ENCODE measurements around the gene RFXANK.
A peak's percentile ranks its signal among the peaks of the same experiment; 100 is the strongest.
"Not testable (repeated sequence)": the region's sequence is repeated elsewhere in the genome, so short reads cannot be mapped to it uniquely, and the experiment has no call there.

RFXANK gene, protein sequence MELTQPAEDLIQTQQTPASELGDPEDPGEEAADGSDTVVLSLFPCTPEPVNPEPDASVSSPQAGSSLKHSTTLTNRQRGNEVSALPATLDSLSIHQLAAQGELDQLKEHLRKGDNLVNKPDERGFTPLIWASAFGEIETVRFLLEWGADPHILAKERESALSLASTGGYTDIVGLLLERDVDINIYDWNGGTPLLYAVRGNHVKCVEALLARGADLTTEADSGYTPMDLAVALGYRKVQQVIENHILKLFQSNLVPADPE

DNA sequence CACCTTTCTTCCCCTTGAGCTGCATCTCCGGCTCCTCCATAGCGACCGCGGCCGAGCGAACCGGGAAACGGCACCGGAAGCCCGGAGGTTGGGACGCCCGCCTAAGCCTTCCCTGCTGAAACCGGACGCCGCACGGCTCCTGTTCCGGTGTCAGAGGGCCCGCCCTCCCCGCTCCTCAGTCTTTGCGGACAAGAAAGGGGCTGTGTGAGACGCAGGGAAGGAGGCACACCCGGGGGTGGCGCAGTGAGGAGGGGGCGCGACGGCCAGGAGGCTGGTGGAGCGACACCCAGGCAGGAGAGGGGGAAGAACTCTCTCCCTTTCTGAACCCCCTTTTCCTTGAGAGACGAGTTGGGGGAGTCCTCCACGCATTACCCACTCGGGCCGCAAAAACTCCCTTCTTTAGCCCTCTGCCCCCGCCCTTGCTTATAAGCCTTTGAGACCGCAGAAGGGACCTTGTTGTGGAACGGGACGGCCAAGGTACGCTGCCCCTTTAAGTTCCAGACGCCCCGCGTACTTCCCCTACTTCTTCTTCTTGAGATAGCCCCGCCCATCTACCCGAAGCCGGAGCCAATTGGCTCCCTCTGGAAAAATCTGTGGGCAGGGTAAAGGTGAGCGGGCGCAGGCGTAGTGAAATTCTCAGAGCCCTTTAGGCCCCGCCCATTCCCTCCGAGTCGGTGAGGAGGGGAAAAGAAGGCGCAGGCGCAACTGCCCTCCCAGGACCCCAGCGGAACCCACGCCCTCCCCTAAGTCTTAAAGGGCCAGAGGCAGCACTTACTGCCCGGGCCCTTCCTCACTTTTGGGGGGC, at the start of gene RFXANK, which contains the start of gene BORCS8:
RFXANK (plus strand) TSS at position 181 of the 805 bp plus-strand sequence. CDS start 1,689 bp downstream, outside the sequence.
BORCS8 (minus strand) TSS at position 75 of the 805 bp plus-strand sequence; CDS start at position 40, 35 bp downstream.
- peak; percentile 95 to 97 for DNase-seq (ENCODE audit: low read depth in 2 of 2)

DNA sequence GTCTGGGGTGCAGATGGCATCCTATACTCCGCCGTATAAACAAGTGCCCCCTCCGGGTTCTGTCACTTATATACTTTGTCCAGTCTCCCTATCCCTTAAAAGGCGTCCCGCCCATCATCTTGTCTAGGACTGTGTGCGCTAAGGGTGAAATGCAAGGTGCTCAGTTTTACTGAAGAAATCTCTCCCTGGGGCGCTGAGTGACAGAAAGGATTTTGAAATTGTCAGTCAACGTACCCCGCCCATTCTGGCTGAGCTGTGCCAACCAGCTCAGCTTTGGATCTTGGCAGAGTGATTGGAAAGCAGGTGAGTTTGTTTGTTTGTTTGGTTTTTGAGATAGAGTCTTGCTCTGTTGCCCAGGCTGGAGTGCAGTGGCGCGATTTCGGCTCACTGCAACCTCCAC, 49.7 kb upstream of the RFXANK start:
- no peak for DNase-seq (ENCODE audit: low read depth in 2 of 2)

DNA sequence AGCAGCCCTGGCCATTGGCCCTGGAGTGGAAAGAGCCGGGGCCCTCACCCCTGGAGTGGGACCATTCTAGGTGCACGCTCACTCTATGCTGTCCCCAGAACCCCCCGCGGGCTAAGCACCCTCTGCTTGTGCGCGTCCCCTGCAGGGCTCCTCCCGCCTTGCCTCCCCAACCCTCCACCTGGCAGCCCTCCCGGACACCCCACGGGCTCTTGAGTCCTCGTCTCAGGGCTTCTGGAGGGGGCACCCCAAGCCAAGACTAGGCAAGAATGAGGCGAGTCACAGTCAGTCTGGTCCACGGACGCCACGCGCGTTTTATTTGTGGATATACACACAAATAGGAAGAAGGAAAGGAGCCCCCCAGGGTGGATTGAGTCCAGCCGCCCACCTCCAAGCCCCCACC, 46.8 kb upstream of the RFXANK start:
- DNase-seq (ENCODE audit: low read depth in 2 of 2) = no peak

DNA sequence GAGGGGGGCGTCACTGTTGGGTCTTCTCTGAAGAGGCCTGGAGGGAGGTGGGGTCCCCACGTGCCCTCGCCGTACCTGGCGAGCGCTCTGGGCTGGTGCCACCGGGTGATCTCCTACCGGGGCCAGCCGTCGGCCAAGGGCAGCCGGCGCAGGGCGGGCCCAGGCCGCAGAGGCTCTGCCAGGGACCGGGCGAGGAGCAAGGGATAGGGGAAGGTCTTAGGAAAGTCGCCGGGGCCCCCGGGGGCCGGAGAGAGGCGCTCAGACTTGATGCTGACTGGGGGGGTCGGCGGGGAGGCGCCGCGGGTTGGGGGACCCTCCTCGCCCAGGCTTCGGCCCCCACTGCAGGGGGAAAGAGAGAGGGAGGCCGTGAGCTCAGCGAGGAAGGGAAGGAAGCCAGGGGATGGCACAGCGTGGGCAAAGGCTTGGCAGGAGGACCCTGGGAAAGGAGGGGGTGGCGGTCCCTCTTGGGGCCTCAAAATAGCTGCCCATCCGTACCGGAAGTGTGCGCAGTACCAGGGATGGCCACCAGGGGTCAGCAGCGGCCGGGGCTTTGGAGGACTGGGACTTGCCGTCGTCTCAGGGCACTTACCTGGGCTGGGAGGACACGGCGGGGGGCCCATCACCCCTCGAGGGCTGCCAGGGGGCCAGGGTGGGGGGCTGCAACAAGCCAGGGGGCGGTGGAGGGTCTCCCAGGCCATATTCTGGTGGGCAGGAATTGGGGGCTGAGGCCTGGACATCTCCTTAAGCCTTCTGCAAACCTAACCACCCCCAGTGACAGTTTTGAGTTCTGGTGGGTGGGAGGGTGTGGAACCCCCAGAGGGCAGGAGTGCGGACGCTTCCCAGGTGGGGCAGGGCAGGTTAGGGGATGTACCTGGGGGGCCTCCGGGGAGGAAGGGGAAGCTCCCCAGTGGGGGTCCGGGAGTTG, 46.1 kb upstream of the RFXANK start:
- DNase-seq (ENCODE audit: low read depth in 2 of 2) = peak; percentile 82 to 87

DNA sequence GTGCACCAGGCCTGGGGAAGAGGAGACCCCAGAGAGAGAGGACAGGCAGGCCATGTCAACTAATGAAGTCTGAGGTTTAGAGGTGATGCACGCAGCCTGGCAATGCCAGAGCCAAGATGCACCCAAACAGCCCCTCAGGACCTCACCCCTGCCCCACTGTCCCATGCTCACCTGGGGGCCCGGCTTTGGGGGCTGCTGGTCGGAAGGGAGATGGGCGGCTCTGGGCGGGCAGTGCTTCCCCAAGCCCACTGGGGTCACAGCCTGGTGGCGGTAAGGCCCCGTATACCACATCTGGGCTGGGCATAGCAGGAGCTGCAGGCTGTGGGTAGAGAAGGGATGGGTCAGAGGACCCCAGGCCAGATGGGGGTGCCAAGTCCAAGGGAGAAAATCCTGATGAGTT, 45.2 kb upstream of the RFXANK start:
- DNase-seq (ENCODE audit: low read depth in 2 of 2) = no peak

DNA sequence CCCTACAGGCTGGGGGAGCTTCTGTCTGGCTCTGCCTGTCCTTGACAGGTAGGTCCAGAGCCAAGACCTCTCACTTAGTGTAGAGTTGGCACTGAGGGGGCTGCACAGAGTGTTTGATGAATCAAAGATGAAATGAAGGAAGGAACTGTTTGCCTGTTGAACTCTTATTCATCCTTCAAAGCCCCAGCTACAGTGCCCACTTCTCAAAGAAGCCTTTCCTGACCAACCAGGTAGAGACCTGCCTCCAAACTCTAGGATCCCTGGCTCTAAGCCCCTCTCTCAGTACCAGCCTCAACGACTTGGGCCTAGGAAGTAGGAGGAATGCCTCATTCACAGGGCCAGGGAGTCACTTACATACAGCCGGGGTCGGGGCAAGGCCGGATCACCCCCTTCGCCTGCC, 44.7 kb upstream of the RFXANK start:
- no peak for DNase-seq (ENCODE audit: low read depth in 2 of 2)

DNA sequence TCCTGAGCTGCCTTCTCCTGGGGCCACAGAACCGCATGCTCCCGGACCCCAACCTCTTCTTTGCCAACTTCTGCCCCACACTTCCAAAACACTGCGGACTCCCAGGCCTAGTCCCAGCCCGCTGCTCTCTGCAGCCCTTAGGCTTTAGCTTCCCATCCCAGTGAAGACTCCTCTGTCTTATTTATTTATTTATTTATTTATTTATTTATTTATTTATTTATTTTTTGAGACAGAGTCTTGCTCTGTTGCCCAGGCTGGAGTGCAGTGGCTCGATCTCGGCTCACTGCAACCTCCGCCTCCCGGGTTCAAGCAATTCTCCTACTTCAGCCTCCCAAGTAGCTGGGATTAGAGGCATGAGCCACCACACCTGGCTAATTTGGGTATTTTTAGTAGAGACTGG, 43.6 kb upstream of the RFXANK start:
- not testable (repeated sequence) for DNase-seq (ENCODE audit: low read depth in 2 of 2)

DNA sequence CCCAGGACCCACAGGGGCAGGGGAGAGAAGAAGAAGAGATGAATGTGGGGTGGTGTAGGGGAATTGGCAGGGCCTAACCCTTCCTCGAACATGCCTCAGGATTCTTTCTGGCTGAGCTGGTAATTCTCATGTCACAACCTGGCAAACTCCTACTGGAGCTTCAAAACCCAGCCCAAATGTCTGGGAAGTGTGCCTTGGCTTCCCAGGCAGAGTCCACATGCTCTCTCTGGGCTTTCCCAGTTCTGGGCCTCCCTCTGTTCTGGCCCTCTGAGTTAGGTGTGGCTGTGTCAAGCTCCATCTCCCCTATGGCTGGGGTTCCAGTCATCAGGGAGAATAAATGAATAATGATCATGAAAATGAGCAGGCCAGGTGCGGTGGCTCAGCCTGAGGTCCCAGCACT, 42.6 kb upstream of the RFXANK start:
- DNase-seq (ENCODE audit: low read depth in 2 of 2) = no peak

DNA sequence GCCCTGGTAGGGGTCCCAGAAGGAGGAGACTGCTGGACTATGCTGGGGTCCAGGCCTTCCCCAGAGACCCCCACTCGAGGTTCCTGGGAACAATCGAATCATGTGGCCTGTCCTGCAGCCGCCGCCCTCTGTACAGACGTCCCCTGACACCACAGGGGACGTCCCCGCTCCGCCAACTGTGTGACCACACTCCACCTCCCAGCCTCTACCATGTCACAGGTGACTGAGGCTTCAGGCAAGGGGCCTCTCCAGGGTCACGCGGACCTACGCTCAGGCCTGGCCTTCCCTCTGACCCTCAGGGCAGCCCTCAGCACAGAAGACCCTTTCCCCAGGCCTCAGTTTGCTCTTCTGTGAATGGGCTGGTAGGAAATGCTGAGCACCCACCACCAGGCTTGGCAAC, 40.6 kb upstream of the RFXANK start:
- no peak for DNase-seq (ENCODE audit: low read depth in 2 of 2)

DNA sequence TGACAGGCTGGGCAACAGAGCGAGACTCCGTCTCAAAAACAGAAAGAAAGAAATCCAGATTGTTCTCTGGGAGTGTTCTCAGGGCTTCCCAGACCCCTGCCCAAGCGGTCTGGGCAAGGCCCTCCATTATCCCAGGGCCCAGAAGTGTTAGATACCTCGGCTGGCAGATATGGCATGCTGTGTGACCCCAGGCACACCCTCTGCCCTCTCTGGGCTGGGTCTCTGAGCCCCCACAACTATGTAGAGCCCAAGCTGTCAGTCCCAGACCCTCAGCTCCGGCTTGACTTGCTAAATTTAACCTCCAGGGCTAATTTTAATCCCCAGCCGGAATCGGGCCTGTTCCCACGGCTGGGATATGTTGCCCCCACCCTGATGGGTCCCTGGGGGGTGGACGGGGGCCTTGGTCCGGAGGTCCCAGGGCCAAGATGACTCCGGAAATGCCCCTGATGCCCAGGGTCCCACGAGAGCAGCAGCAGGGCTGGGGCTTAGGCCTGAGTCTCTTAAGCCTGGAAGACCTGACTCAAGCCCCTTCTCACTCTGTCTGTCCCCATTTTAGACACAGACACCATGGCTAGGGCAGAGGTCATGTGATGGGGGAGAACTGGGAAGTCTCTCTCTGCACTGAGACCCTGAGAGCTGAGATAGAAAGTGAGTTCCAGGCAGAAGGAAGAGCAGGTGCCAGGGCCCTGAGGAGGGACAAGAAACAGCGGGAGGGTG, 39.2 kb upstream of the RFXANK start:
- DNase-seq (ENCODE audit: low read depth in 2 of 2) = no peak

DNA sequence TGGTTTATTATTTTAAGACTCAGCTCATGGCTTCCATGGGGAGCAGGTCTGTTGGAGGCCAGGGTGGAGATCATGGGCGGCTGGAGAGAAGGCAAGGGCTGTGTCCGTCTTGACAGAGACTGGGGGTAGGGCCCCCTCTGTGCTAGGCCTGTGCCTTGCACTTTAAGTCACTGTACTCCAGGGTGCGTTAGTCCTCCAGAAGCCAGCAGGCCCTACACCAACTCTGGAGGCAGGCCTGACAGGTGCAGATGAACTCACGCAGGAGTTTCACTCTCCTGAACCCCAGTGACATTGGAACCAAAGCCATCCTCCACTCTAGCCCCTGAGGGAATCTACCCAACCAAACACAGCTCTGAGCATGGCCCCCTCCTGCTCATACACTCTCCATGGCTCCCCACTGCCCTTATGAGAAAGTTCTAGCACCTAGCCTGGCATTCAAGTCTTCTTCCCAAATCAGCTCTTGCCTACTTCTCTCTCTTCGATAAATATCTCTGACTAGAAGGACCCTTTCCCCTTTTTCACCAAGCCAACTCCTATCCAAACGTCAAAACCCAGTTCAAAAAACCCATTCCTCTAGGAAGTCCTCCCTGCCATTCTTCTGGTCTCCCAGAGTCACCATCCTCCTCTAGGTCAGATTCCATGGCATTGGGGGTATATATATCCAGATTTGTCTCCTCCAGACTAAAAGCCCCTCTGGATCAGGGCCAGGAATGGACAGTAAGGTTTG, 37.1 kb upstream of the RFXANK start:
- no peak for DNase-seq (ENCODE audit: low read depth in 2 of 2)

DNA sequence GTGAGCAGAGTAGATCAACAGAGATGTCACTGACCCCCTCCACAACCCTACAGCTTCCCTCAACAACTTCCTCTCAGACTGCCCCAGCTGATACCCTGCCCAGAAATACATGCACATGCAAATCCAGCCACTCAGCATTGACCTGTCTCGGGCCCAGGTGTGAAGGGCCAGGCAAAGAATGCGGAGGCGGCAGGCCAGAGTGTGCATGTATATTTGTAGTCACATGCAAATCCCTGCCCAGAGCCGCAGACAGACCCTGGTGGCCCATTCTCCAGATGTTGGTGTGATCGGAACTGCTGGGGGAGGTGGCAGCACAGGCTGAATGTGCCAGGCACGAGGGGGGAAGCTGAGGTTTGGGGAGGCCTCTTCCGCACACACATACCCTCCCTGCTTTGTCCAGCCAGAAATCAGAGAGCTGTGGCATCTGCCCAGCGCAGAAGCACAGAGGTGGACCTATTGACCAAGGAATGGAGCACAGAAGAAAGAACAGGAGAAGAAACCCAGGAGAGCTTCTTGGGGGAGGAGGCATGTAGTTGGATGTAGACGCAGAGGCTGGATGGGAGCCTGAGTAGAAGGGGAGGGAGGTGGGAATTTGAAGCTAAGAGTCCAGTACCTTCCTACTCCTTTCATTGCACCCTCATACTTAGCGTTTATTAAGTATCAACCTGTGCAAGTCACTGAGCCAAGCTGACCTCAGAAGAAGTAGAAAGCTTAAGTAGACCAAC, 36.4 kb upstream of the RFXANK start:
- no peak for DNase-seq (ENCODE audit: low read depth in 2 of 2)

DNA sequence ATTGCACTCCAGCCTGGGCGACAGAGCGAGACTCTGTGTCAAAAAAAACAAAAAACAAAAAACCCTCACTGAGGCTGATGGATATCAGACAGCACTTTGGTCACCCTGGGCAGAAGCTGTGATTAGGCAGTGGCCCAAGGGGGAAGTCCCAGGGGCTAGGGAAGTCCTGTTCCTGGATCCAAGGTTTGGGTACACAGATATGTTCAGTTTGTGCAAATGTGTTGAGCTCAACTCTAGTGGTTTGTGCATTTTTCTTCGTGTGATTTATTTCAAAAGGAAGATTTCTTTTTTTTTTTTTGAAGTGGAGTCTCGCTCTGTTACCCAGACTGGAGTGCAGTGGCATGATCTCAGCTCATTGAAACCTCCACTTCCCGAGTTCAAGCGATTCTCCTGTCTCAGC, 34.2 kb upstream of the RFXANK start:
- DNase-seq (ENCODE audit: low read depth in 2 of 2) = no peak

DNA sequence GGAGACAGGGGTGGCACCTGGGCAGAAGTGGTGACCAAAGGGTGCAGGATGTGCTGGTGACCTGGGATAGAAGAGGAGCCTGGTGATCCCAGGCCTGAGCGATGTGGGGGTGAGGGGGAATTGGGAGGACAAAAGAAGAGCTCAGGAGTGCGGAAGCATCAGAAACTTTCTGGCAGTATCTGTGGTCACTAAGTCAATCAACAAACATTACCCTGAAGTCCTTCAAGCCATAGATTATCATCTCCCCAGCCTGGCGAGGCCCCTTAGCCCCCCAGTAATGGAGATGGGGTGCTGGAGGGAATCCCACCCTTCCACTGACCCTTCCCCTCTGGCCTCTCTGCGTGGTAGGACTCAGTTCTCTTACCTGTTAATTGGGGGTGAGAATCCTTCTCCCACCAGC, 32.5 kb upstream of the RFXANK start:
- no peak for DNase-seq (ENCODE audit: low read depth in 2 of 2)

DNA sequence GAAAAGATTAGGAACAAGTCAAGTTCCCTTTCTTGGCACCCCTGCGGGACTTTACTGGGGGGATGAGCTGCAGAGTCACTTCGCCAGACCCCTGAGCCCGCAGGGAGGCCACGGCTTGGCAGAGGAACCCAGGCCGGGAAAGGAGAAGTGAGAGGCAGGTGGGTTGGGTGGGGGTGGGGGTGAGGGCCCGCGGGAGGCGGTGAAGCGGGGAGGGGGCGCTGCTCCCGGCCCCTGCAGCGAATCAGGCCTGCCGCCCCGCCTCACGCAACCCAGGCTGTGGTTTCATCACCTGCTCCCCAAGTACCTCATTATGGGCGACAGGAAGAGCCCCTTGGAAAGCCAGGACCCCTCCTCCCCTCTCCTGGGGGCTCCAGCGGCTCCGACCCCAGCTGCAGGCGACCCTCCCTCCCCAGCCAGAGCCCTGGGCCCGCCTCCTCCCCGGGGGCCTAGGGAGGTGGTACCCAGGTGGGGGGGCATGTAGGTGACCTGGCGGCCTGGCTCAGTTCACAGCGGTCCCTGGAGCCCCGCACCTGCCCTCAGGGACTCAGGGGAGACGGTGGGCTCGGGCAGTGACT, 31.5 kb upstream of the RFXANK start:
- DNase-seq (ENCODE audit: low read depth in 2 of 2) = no peak

DNA sequence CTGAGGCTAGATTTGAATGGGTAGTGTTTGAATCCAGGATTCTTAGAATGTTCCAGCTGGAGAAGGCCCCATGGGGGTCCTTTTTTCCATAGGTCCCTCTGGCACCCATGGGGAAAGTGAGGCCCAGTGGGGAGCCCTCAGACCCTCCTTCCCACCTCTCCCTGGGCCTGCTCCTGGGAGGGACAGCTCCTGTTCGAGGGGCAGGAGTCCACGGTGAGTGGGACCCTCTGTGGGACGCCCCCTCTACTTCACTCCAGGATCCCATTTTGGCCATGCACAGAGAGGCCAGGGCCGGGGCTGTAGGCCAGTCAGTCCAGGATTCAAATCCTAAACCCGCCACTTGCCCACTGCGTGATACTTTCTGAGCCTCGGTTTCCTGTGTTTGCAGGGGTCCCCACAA, 29.6 kb upstream of the RFXANK start:
- DNase-seq (ENCODE audit: low read depth in 2 of 2) = no peak

DNA sequence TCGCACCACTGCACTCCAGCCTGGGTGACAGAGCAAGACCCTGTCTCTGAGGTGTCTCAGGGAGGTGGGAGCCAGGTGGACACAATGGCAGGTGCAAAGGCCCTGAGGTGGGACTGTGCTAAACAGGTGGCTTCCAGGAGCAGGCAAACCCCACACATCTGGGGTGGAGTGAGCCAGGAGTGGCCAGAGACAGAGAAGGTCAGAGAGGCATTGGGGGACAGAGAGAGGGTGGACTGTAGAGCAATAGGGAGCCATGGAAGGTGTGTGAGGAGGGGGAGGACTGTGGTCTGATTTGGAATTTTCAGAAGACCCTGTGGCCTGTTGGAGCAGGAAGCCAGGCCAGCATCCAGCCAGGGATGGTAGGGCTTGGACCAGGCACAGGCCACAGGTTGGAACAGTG, 26.7 kb upstream of the RFXANK start:
- DNase-seq (ENCODE audit: low read depth in 2 of 2) = no peak

DNA sequence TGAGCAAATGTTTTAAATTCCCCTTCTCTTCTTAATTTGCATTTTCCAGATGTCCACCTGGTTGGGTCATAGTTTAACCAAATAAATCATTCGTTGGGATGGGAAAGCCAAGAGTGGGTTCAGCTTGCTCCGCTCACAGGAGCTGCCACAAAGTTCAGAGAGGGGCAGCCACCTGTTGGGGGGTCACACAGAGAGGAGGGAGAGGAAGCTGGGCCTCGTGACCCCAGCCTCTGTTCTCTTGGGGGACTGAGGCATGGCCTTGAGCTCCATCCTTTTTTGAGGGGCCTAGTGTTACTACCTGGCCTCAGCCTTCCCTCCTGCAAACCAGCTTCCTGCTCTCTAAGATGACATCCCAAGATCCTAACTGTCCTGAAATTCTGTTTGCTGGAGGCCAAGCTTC, 24.4 kb upstream of the RFXANK start:
- no peak for DNase-seq (ENCODE audit: low read depth in 2 of 2)

DNA sequence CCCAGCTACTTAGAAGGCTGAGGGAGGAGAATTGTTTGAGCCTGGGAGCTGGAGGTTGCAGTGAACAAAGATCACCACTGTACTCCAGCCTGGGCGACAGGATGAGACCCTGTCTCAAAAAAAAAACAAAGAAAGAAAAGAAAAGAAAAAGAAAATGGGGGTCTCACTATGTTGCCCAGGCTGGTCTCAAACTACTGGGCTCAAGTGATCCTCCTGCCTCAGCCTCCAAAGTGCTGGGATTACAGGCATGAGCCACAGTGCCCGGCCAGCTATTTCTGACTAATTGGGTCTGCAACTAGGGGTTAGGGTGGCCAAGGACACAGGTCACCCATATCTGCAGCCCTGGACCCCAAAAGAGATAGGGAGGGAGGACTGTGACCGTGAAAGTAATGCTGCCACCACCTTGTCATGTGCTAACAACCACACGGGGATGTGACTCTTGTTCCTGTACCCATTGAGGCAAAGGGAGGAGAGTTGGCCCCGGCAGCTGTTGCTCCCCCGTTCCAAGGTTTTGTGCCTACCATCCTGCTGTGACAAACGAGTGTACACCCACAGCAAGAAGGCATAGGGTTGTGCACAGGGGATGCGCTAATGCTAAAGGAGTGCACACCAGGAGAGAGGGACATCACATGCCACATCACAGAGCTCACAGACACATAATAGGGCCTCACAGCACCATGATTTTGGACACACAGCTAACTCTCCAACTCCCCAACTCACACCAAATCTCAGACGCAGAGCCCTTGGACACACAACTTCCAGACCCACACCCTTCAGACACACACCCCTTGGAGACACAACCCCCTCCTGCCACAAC, 22.6 kb upstream of the RFXANK start:
- DNase-seq (ENCODE audit: low read depth in 2 of 2) = no peak

All from stimulated activated CD4-positive, alpha-beta T cell treated with anti-CD3 and anti-CD28 coated beads, Interleukin-1b, Interleukin-23, amount 100 ng/mL, for 4 hours (primary cell).